NT2/D1 (cell line): ENCODE results near the gene GBF1.

Source experiments
- DNase-seq: peaks from one replicate; pipeline ENCODE4 v3.0.0-alpha.2; 2011; ENCODE audit warnings: low read depth, low spot score
- H3K27me3 ChIP-seq: 2 replicates; pipeline ENCODE4 v1.6.0; 2011; ENCODE audit warnings: mild to moderate bottlenecking; ENCODE audit not compliant: insufficient read length, insufficient read depth
- H3K36me3 ChIP-seq: 2 replicates; pipeline ENCODE4 v1.6.1; 2011; ENCODE audit warnings: mild to moderate bottlenecking, low read length, mixed read lengths; ENCODE audit not compliant: insufficient read depth, insufficient read length
- H3K4me1 ChIP-seq: 2 replicates; pipeline ENCODE4 v1.5.1; 2011; ENCODE audit not compliant: insufficient read depth, insufficient read length
- H3K4me3 ChIP-seq: 2 replicates; pipeline ENCODE4 v1.5.1; 2011; ENCODE audit warnings: low read depth; ENCODE audit not compliant: insufficient read length
- H3K9ac ChIP-seq: 2 replicates; pipeline ENCODE4 v1.6.0; 2011; ENCODE audit warnings: low read depth; ENCODE audit not compliant: insufficient read length
- H3K9me3 ChIP-seq: 2 replicates; pipeline ENCODE4 v1.5.1; 2011; ENCODE audit warnings: mild to moderate bottlenecking, low read length; ENCODE audit not compliant: insufficient read depth
- SUZ12 ChIP-seq: IDR thresholded peaks from 2 replicates; pipeline ENCODE4 v1.6.1; 2011; ENCODE audit not compliant: insufficient read length, insufficient read depth; ENCODE audit errors: extremely low read depth
- YY1 ChIP-seq: IDR thresholded peaks from 2 replicates; pipeline ENCODE4 v1.6.1; 2011; ENCODE audit not compliant: insufficient read length, insufficient read depth
- ZNF274 ChIP-seq: IDR thresholded peaks from 2 replicates; pipeline ENCODE4 v1.6.1; 2011; ENCODE audit warnings: mild to moderate bottlenecking, low read depth, low read length

Gene GBF1

GRCh38 chr10:102269017-102269416, 23.7 kb downstream of the GBF1 start:
- no peak for DNase-seq
- H3K4me3 ChIP-seq = no peak overlapping the region
- H3K27me3 ChIP-seq = no peaks in the 10 kb centered on the region
- H3K36me3 ChIP-seq = peaks cover 9% of the 10 kb centered on the region
- no peaks in the 10 kb centered on the region for H3K9me3 ChIP-seq
- TF ChIP-seq ZNF274 = no peak
- TF ChIP-seq YY1 = no peak
- TF ChIP-seq SUZ12 = no peak
- no peak overlapping the region for H3K9ac ChIP-seq
- no peaks in the 10 kb centered on the region for H3K4me1 ChIP-seq

- Histone ChIP-seq H3K36me3 (peaks cover 6% of the 10 kb centered on the region), H3K9ac (no peak overlapping the region), H3K9me3 (no peaks in the 10 kb centered on the region), H3K4me3 (no peak overlapping the region), H3K27me3 (no peaks in the 10 kb centered on the region), H3K4me1 (no peaks in the 10 kb centered on the region)
- DNase-seq = no peak
- TF ChIP-seq YY1 = no peak
- no peak for TF ChIP-seq SUZ12
- no peak for TF ChIP-seq ZNF274
Measured at GRCh38 chr10:102274062-102274461, 28.7 kb downstream of the GBF1 start.

- Histone ChIP-seq H3K9me3 (no peaks in the 10 kb centered on the region), H3K27me3 (no peaks in the 10 kb centered on the region), H3K4me1 (no peaks in the 10 kb centered on the region), H3K36me3 (peaks cover 5% of the 10 kb centered on the region), H3K9ac (no peak overlapping the region), H3K4me3 (no peak overlapping the region)
- TF ChIP-seq ZNF274 = no peak
- TF ChIP-seq YY1 = no peak
- no peak for TF ChIP-seq SUZ12
- DNase-seq = no peak
Measured at GRCh38 chr10:102275343-102275742, 30.0 kb downstream of the GBF1 start.

GRCh38 chr10:102279104-102279503, 33.8 kb downstream of the GBF1 start:
- Histone ChIP-seq H3K4me3 (no peak overlapping the region), H3K9ac (no peak overlapping the region), H3K4me1 (no peaks in the 10 kb centered on the region), H3K9me3 (no peaks in the 10 kb centered on the region), H3K27me3 (no peaks in the 10 kb centered on the region), H3K36me3 (peaks cover 8% of the 10 kb centered on the region)
- DNase-seq = no peak
- TF ChIP-seq ZNF274 (no peak), YY1 (no peak), SUZ12 (no peak)

- Histone ChIP-seq H3K27me3 (no peaks in the 10 kb centered on the region), H3K4me3 (no peak overlapping the region), H3K4me1 (no peaks in the 10 kb centered on the region), H3K9me3 (no peaks in the 10 kb centered on the region), H3K36me3 (peaks cover 8% of the 10 kb centered on the region), H3K9ac (no peak overlapping the region)
- DNase-seq = no peak
- TF ChIP-seq YY1 (no peak), SUZ12 (no peak), ZNF274 (no peak)
Measured at GRCh38 chr10:102280397-102281101, 35.2 kb downstream of the GBF1 start.

- H3K36me3 ChIP-seq = peaks cover 8% of the 10 kb centered on the region
- no peaks in the 10 kb centered on the region for H3K27me3 ChIP-seq
- TF ChIP-seq SUZ12 (no peak), ZNF274 (no peak), YY1 (no peak)
- no peaks in the 10 kb centered on the region for H3K4me1 ChIP-seq
- DNase-seq = no peak
- H3K9me3 ChIP-seq = no peaks in the 10 kb centered on the region
- H3K4me3 ChIP-seq = no peak overlapping the region
- H3K9ac ChIP-seq = no peak overlapping the region
Measured at GRCh38 chr10:102281102-102281487, 35.8 kb downstream of the GBF1 start.

- no peaks in the 10 kb centered on the region for H3K9me3 ChIP-seq
- H3K27me3 ChIP-seq = no peaks in the 10 kb centered on the region
- TF ChIP-seq YY1 = no peak
- H3K36me3 ChIP-seq = peaks cover 11% of the 10 kb centered on the region
- H3K4me1 ChIP-seq = no peaks in the 10 kb centered on the region
- DNase-seq = no peak
- no peak overlapping the region for H3K9ac ChIP-seq
- no peak overlapping the region for H3K4me3 ChIP-seq
Measured at GRCh38 chr10:102283488-102283887, 38.2 kb downstream of the GBF1 start.
